Stomach (tissue), 9 donors: ENCODE data around the gene FBXW12. TPM values are rescaled to one million over a fixed set of nuclear protein-coding genes. Genes with fewer than 3 reads are reported as not detected.

Source experiments
- DNase-seq, 2 donors: peaks; one replicate each; pipeline versions ENCODE4 v3.0.0 to v3.0.0-alpha.2; 2013 to 2019
- H3K27ac ChIP-seq, 5 donors: fragments of 200-600 bp in 4 of 5; sonication (generic) in 4 of 5; one replicate each; pipeline ENCODE4 v1.5.1; 2013 to 2019; ENCODE audit warnings: mild to moderate bottlenecking in 1 of 5, moderate library complexity in 1 of 5
- H3K27me3 ChIP-seq, 3 donors: fragments of 200-600 bp; sonication (generic); one replicate each; pipeline ENCODE4 v1.5.1; 2017 to 2019; ENCODE audit warnings: mixed run types in 1 of 3
- H3K36me3 ChIP-seq, 4 donors: fragments of 200-600 bp; sonication (generic); 1 replicate in 3 of 4; 2 replicates in 1 of 4; pipeline ENCODE4 v1.5.1; 2016 to 2019
- H3K4me1 ChIP-seq, 4 donors: fragments of 200-600 bp; sonication (generic); one replicate each; pipeline ENCODE4 v1.5.1; 2016 to 2019
- H3K4me3 ChIP-seq, 4 donors: fragments of 200-600 bp; sonication (generic) in 3 of 4; one replicate each; pipeline ENCODE4 v1.5.1; 2016 to 2019; ENCODE audit warnings: mild to moderate bottlenecking in 1 of 4
- H3K9me3 ChIP-seq, 4 donors: fragments of 200-600 bp; sonication (generic); one replicate each; pipeline ENCODE4 v1.5.1; 2016 to 2019
- EP300 ChIP-seq: sonication (generic); formaldehyde crosslinking; IDR thresholded peaks from one replicate; pipeline ENCODE4 v1.6.1; 2017; ENCODE audit warnings: antibody characterized with exemption
- POLR2A ChIP-seq, 4 donors: fragments of 450-650 bp; IDR thresholded peaks; one replicate each; pipeline ENCODE4 v1.6.1; 2016; ENCODE audit warnings: antibody characterized with exemption in 4 of 4, control low read depth in 2 of 4, mild to moderate bottlenecking in 1 of 4, moderate library complexity in 1 of 4
- POLR2AphosphoS5 ChIP-seq, 3 donors: sonication (generic); formaldehyde crosslinking; IDR thresholded peaks; one replicate each; pipeline ENCODE4 v1.6.1; 2016; ENCODE audit warnings: antibody characterized with exemption in 3 of 3
- WGBS, 5 donors: extraction: QIAGEN DNeasy Blood & Tissue Kit in 3 of 5; methylation state at CpG; one replicate each; pipeline versions ENCODE4 v1.1.5 to v1.1.7; 2013 to 2018; 5-methylcytosine and 5-hydroxymethylcytosine counted together
- intact Hi-C: fragments of 100-400 bp; cut with DNase I; formaldehyde crosslinking; loops from one replicate; pipeline ENCODE4 v1.15.1; 2023; ENCODE audit warnings: low total_unique reads
- polyA plus RNA-seq, 3 donors: library from polyadenylated mRNA; stranded (reverse); fragments of 200-250 nt; gene quantifications; one replicate each; pipeline ENCODE4 v1.2.3, GENCODE V29; 2013
- total RNA-seq, 5 donors: library from RNA; depleted of rRNA; stranded (reverse); fragments of >200 nt; gene quantifications; one replicate each; pipeline versions ENCODE4 v1.1.0 to v1.2.3, GENCODE V29; 2014 to 2016
- TF ChIP-seq, protein P1 (sequence below), 7 experiments: fragments of 450-650 bp in 4 of 7; fragments of 200-600 bp in 3 of 7; sonication (generic) in 3 of 7; IDR thresholded peaks; one replicate each; pipeline ENCODE4 v1.5.1; 2016 to 2019; ENCODE audit warnings: antibody characterized with exemption in 7 of 7, control low read depth in 2 of 7, mild to moderate bottlenecking in 1 of 7
- donor health status: healthy with polysubstance abuse.
- donor health status: Bipolar disorder and iron deficiency.
- donor health status: healthy.

Gene FBXW12
- total and polyA plus RNA-seq, 8 donors: not detected

- Histone ChIP-seq H3K36me3 (no peaks in the 10 kb centered on the region), H3K27me3 (peaks cover 0 to 13% (median 0%) of the 10 kb centered on the region in 3 donors), H3K4me3 (no peak overlapping the region), H3K27ac (no peak overlapping the region), H3K4me1 (no peaks in the 10 kb centered on the region), H3K9me3 (no peaks in the 10 kb centered on the region)
- no peak for DNase-seq
- 36 to 52% (median 47%) methylated on average over 3 to 4 of the region's 4 CpGs for WGBS, 5 donors
- TF ChIP-seq, protein P1, sequence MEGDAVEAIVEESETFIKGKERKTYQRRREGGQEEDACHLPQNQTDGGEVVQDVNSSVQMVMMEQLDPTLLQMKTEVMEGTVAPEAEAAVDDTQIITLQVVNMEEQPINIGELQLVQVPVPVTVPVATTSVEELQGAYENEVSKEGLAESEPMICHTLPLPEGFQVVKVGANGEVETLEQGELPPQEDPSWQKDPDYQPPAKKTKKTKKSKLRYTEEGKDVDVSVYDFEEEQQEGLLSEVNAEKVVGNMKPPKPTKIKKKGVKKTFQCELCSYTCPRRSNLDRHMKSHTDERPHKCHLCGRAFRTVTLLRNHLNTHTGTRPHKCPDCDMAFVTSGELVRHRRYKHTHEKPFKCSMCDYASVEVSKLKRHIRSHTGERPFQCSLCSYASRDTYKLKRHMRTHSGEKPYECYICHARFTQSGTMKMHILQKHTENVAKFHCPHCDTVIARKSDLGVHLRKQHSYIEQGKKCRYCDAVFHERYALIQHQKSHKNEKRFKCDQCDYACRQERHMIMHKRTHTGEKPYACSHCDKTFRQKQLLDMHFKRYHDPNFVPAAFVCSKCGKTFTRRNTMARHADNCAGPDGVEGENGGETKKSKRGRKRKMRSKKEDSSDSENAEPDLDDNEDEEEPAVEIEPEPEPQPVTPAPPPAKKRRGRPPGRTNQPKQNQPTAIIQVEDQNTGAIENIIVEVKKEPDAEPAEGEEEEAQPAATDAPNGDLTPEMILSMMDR (IDR thresholded peaks at IDR 0.05): no peak
- TF ChIP-seq POLR2A (IDR thresholded peaks at IDR 0.05) (no peak), POLR2AphosphoS5 (IDR thresholded peaks at IDR 0.05) (no peak), EP300 (no peak)
- intact Hi-C loops: no loop called here
Measured at GRCh38 chr3:48338635-48339034, 33.4 kb upstream of the FBXW12 start.

DNA sequence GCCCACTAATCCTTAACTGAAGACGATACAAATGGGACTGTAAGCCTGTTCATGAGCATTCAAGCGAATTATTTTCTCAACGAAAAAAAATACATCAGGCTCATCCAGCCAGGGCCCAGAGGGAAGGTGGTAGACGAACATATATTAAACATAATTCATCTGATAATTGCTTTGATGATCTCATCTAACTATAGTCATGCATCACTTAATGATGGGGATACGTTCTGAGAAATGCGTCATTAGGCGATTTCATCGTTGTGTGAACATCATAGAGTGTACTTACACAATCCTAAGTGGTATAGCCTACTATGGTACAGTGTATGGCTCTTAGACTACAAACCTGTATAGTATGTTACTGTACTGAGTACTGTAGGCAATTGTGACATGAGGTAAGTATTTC is 28.6 kb upstream of the FBXW12 start:
- no peak for DNase-seq
- no peaks in the 10 kb centered on the region for H3K27me3 ChIP-seq
- no peak overlapping the region for H3K27ac ChIP-seq
- no peaks in the 10 kb centered on the region for H3K9me3 ChIP-seq
- no peaks in the 10 kb centered on the region for H3K4me1 ChIP-seq
- no peaks in the 10 kb centered on the region for H3K36me3 ChIP-seq
- 80 to 95% (median 92%) methylated on average over 8 of the region's 8 CpGs for WGBS, 5 donors
- H3K4me3 ChIP-seq: no peak overlapping the region
- TF ChIP-seq POLR2A (IDR thresholded peaks at IDR 0.05) (no peak), EP300 (no peak), POLR2AphosphoS5 (IDR thresholded peaks at IDR 0.05) (no peak)
- TF ChIP-seq, protein P1 (IDR thresholded peaks at IDR 0.05): no peak
- intact Hi-C loops: no loop called here

GRCh38 chr3:48344867-48345507 is 27.0 kb upstream of the FBXW12 start:
- Histone ChIP-seq H3K4me3 (no peak overlapping the region), H3K9me3 (no peaks in the 10 kb centered on the region), H3K27me3 (no peaks in the 10 kb centered on the region), H3K27ac (no peak overlapping the region), H3K36me3 (no peaks in the 10 kb centered on the region), H3K4me1 (no peaks in the 10 kb centered on the region)
- WGBS, 5 donors: 25 to 52% (median 30%) methylated on average over 1 of the region's 1 CpG
- intact Hi-C loops: no loop called here
- TF ChIP-seq POLR2A (IDR thresholded peaks at IDR 0.05): no peak
- TF ChIP-seq EP300: no peak
- no peak for TF ChIP-seq POLR2AphosphoS5 (IDR thresholded peaks at IDR 0.05)
- TF ChIP-seq, protein P1 (IDR thresholded peaks at IDR 0.05): no peak
- no peak for DNase-seq

- no peaks in the 10 kb centered on the region for H3K9me3 ChIP-seq
- DNase-seq: no peak
- no peaks in the 10 kb centered on the region for H3K27me3 ChIP-seq
- TF ChIP-seq POLR2AphosphoS5 (IDR thresholded peaks at IDR 0.05) (no peak), EP300 (no peak), POLR2A (IDR thresholded peaks at IDR 0.05) (no peak)
- TF ChIP-seq, protein P1 (IDR thresholded peaks at IDR 0.05): no peak
- H3K4me3 ChIP-seq: no peak overlapping the region
- no peaks in the 10 kb centered on the region for H3K4me1 ChIP-seq
- intact Hi-C loops: no loop called here
- H3K36me3 ChIP-seq: no peaks in the 10 kb centered on the region
- 68 to 83% (median 74%) methylated on average over 2 of the region's 2 CpGs for WGBS, 5 donors
- no peak overlapping the region for H3K27ac ChIP-seq
Measured at GRCh38 chr3:48345946-48346572, 26.0 kb upstream of the FBXW12 start.
